ENCODE data around the gene LCLAT1.

Gene LCLAT1

DNA sequence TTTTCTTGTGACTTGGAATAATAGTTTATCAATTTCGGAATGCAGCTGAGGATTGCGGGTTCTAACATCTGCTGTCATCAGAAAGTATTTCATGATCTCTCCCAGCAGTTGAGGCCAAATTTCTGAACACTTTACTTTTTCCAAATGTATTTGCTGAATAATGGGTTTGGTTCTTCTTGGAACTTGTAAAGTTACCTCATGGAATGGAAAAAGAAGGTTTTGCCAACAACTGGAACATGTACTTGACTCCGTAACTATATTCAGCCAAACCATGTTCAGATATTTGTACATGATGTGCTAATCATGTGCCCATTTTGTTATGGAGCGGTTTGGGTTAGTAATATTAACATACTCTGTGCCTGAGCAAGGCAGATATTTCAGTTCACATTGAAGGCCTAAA, 119.6 kb downstream of the LCLAT1 start:
- Histone ChIP-seq H3K4me3 (ENCODE audit: low read depth, low read length) (no peak overlapping the region), H3K9ac (no peak overlapping the region), H2AFZ (no peak overlapping the region), H3K27ac (no peak overlapping the region), H3K27me3 (ENCODE audit: control insufficient read depth, insufficient read depth, low read length) (no peaks in the 10 kb centered on the region), H3K36me3 (ENCODE audit: control insufficient read depth, insufficient read depth, low read length) (no peaks in the 10 kb centered on the region), H3K4me1 (no peaks in the 10 kb centered on the region), H3K9me3 (ENCODE audit: control insufficient read depth, low read length) (no peaks in the 10 kb centered on the region), H3K4me2 (ENCODE audit: low read length) (no peak overlapping the region), H3K79me2 (no peaks in the 10 kb centered on the region)
- TF ChIP-seq, protein P1, sequence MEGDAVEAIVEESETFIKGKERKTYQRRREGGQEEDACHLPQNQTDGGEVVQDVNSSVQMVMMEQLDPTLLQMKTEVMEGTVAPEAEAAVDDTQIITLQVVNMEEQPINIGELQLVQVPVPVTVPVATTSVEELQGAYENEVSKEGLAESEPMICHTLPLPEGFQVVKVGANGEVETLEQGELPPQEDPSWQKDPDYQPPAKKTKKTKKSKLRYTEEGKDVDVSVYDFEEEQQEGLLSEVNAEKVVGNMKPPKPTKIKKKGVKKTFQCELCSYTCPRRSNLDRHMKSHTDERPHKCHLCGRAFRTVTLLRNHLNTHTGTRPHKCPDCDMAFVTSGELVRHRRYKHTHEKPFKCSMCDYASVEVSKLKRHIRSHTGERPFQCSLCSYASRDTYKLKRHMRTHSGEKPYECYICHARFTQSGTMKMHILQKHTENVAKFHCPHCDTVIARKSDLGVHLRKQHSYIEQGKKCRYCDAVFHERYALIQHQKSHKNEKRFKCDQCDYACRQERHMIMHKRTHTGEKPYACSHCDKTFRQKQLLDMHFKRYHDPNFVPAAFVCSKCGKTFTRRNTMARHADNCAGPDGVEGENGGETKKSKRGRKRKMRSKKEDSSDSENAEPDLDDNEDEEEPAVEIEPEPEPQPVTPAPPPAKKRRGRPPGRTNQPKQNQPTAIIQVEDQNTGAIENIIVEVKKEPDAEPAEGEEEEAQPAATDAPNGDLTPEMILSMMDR (IDR thresholded peaks at IDR 0.05) = no peak

DNA sequence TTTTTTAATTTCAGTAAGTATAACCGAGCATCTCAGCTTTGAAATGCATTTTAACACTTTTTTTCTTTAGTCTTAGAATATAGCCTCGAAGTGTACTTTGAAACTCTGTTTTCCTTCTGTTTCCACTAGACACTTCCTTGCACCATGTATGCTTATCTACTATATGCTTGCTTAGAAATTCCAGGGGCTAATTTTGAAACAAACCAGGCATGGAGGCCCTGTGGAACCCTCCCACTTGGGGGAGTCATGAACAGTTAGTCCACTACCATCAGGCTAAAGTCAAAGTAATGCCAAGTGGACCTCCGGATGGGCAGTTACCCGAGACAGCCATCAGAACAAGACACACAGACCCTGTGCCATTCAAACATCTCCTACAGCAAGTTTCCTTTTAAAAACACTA, 120.3 kb downstream of the LCLAT1 start:
- TF ChIP-seq, protein P1 (IDR thresholded peaks at IDR 0.05) = no peak
- no peaks in the 10 kb centered on the region for H3K4me1 ChIP-seq
- H3K4me2 ChIP-seq (ENCODE audit: low read length) = no peak overlapping the region
- H3K79me2 ChIP-seq = no peaks in the 10 kb centered on the region
- no peak overlapping the region for H2AFZ ChIP-seq
- H3K36me3 ChIP-seq (ENCODE audit: control insufficient read depth, insufficient read depth, low read length) = no peaks in the 10 kb centered on the region
- H3K9ac ChIP-seq = no peak overlapping the region
- no peak overlapping the region for H3K4me3 ChIP-seq (ENCODE audit: low read depth, low read length)
- H3K27ac ChIP-seq = no peak overlapping the region
- H3K27me3 ChIP-seq (ENCODE audit: control insufficient read depth, insufficient read depth, low read length) = no peaks in the 10 kb centered on the region
- H3K9me3 ChIP-seq (ENCODE audit: control insufficient read depth, low read length) = no peaks in the 10 kb centered on the region

DNA sequence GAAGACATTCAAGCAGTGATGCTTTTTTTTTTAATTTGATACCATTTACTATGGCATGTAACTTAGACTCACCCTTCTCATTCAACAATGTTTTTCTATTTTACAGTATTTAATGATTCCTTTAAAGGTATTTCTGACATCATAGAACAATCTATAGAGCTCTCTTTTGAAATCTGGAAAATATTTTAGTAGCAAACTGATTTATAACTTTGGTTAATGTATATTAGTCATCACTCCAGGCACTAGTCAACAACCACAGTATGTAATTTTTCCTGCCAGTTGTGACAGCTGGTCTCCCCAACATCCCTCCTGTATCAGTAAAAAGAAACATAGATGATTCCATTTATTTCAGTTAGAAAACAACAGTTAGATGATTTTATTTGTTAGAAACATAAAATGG, 122.9 kb downstream of the LCLAT1 start:
- H2AFZ ChIP-seq = no peak overlapping the region
- H3K4me3 ChIP-seq (ENCODE audit: low read depth, low read length) = no peak overlapping the region
- H3K4me1 ChIP-seq = no peaks in the 10 kb centered on the region
- no peak overlapping the region for H3K27ac ChIP-seq
- H3K27me3 ChIP-seq (ENCODE audit: control insufficient read depth, insufficient read depth, low read length) = no peaks in the 10 kb centered on the region
- H3K4me2 ChIP-seq (ENCODE audit: low read length) = no peak overlapping the region
- H3K79me2 ChIP-seq = no peaks in the 10 kb centered on the region
- no peaks in the 10 kb centered on the region for H3K36me3 ChIP-seq (ENCODE audit: control insufficient read depth, insufficient read depth, low read length)
- TF ChIP-seq, protein P1 (IDR thresholded peaks at IDR 0.05) = no peak
- H3K9me3 ChIP-seq (ENCODE audit: control insufficient read depth, low read length) = no peaks in the 10 kb centered on the region
- H3K9ac ChIP-seq = no peak overlapping the region

DNA sequence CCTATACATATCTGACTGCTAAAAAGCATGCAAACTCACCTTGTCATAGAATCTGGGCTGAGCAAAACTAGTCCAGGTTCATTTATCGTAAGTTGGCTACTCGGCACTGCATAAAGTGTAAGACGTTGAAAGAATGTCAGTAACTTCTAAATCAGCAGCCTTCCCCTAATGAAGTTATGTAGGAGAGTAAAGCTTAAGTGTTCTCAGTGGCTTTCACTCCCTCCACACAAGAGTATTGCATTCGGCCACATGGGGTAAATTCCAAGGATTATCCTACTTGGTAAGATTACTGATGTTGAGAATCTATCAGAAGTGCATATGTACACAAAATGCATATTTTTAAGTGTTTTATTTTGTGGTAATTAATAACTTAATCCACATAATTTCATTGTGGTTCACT, 130.1 kb downstream of the LCLAT1 start:
- H3K36me3 ChIP-seq (ENCODE audit: control insufficient read depth, insufficient read depth, low read length) = no peaks in the 10 kb centered on the region
- TF ChIP-seq, protein P1 (IDR thresholded peaks at IDR 0.05) = no peak
- no peak overlapping the region for H3K9ac ChIP-seq
- no peak overlapping the region for H3K4me3 ChIP-seq (ENCODE audit: low read depth, low read length)
- H3K9me3 ChIP-seq (ENCODE audit: control insufficient read depth, low read length) = no peaks in the 10 kb centered on the region
- H3K79me2 ChIP-seq = no peaks in the 10 kb centered on the region
- H3K4me2 ChIP-seq (ENCODE audit: low read length) = no peak overlapping the region
- H3K4me1 ChIP-seq = no peaks in the 10 kb centered on the region
- no peak overlapping the region for H3K27ac ChIP-seq
- no peak overlapping the region for H2AFZ ChIP-seq
- no peaks in the 10 kb centered on the region for H3K27me3 ChIP-seq (ENCODE audit: control insufficient read depth, insufficient read depth, low read length)

DNA sequence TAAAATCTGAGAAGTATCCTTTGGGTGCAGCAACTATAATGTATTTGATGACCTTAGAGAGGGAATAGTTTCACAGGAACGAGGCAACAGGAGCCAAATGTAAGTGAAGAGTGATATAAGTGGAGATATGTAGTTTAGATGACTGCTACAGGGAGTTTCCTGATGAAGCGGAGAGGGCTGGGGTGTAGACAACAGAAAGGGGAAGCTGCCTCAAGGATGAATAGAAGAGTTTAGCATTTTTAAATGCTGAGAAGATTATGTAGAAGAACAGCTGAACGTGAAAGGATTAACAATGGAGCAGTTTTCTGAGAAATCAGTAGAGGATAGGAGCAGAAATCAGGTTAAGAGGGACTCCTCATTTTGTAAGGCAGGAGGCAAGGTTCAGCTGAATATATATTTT, 133.3 kb downstream of the LCLAT1 start:
- no peaks in the 10 kb centered on the region for H3K36me3 ChIP-seq (ENCODE audit: control insufficient read depth, insufficient read depth, low read length)
- H3K4me3 ChIP-seq (ENCODE audit: low read depth, low read length) = no peak overlapping the region
- no peak overlapping the region for H3K27ac ChIP-seq
- no peaks in the 10 kb centered on the region for H3K79me2 ChIP-seq
- H3K27me3 ChIP-seq (ENCODE audit: control insufficient read depth, insufficient read depth, low read length) = no peaks in the 10 kb centered on the region
- H3K4me1 ChIP-seq = no peaks in the 10 kb centered on the region
- no peak overlapping the region for H2AFZ ChIP-seq
- H3K9ac ChIP-seq = no peak overlapping the region
- no peak overlapping the region for H3K4me2 ChIP-seq (ENCODE audit: low read length)
- H3K9me3 ChIP-seq (ENCODE audit: control insufficient read depth, low read length) = no peaks in the 10 kb centered on the region
- TF ChIP-seq, protein P1 (IDR thresholded peaks at IDR 0.05) = no peak
